HG03066 (cell line): ENCODE data around the gene FERMT1.
"Not testable (repeated sequence)": the region's sequence is repeated elsewhere in the genome, so short reads cannot be mapped to it uniquely, and the experiment has no call there.

Experiments
- ATAC-seq: cut with Tn5 transposase; IDR thresholded peaks from one replicate; pipeline ENCODE4 v1.9.1; 2021; ENCODE audit warnings: low read depth; ENCODE audit not compliant: unreplicated experiment

Gene FERMT1

DNA sequence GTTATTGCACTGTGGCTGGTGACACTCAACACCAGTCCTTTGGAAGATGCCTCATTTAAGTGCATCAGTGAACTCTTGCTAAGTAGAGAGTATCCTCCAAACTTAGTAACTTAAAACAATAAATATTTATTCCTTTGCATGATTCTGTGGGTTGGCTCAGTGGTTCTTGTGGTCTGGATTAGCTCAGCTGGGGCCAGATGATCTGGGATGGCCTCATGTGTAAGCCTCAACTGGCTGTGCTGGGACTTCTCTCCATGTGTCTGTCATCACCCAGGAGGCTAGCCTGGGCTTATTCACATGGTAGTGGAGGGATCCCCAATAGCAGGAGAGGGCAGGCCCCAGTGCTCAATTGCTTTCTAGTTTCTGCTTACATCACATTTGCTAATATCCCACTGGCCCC is 77.3 kb downstream of the FERMT1 start:
- ATAC-seq: no peak

DNA sequence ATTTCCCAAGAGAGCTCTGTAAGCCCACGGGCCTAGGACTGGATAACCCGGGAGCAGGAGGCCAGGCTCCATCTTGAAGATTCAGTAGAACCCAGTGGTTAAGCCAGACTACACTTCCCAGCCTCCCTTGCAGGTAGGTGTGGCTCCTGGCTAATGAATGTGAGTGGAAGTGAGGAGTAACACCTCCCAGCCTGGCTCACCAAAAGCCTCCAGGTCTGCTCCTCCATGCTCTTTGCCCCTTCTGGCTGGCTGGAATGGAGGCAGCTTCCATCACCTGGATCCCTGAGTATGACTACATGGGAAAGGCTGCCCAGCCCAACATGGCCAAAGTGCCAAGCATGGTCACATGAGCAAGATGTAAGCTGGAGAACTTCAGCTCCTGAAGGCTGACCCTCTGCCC is 78.7 kb downstream of the FERMT1 start:
- ATAC-seq: no peak

DNA sequence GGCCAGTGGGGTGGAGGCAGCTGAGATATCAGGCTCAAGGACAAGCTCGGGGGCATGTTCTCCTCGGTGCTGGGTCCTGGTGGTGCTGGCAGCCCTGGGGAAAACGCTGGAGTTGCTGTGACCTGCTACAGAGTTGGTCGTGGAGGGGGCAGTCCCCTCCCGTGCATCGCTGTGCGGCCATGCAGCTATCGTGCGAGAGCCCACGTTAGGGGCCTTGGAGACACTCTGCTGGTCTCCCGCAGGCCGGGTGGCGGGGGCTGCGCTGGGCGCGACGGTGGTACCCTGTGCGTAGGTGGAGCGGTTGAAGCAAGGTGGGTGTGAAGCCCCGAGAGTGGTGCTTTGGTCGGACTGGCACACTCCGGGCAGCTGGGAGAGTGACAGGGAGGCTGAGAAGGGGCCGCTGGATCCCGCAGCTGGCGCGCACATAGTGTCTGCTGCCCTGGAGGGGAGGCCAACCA is 81.0 kb downstream of the FERMT1 start:
- no peak for ATAC-seq

DNA sequence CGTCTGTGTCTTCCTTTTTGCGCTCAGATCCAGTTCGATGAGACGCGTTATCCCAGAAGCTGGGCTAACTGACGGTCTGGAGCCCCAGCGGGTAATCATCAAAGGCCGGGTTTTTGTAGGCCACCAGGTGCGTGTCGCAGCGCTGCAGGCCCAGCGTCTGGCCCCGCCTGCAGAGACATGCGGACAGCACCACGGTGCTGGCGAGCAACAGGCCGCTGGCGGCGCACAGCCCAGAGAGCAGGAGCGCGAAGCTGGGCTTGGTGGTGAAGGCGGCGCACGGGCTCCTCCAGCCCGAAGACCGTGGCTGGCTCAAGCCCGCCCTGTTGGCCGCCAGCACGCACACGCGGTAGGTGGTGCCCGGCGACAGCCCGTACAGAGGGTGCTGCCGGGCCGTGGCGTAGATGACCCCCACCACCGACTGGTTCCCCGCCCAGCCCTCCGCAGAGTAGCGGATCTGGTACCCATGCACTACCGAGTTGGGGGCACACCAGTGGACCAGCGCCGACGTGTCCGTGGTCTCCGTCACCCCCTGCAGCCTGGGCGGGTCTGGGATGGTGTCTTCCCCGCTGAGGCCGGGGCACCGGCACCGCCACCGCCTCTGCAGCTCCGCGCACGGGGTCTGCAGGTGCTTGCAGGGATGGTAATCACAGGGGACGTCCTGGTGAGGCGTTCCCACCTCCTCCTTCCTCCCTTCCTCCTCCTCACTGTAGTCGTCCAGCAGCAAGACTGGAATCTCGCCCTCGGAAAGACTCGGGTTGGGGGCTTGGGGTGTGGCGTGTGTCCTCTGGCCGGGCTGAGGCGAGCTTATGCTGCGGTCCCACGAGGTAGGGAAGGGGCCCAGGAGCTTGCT is 81.6 kb downstream of the FERMT1 start:
- ATAC-seq: no peak

DNA sequence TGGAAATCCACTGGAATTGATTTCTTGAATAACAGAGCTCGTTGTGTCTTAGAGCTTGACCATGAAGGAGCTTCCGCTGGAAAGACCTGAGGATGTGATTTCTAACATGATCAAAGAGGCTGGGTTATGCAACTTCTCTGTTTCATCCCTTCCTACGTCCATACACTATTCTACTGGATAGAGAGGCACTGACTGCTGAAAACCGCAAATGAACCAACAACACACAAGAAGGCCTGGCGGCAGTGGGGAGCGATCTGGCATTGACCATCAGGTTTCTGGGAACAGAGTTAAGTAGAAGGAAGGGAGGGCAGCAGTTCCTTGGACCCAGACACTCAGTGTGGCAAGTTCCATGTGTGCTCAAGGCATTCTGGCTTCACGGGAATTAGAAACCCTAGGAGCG is 82.3 kb downstream of the FERMT1 start:
- no peak for ATAC-seq

GRCh38 chr20:6039766-6040165 is 83.1 kb downstream of the FERMT1 start:
- no peak for ATAC-seq

DNA sequence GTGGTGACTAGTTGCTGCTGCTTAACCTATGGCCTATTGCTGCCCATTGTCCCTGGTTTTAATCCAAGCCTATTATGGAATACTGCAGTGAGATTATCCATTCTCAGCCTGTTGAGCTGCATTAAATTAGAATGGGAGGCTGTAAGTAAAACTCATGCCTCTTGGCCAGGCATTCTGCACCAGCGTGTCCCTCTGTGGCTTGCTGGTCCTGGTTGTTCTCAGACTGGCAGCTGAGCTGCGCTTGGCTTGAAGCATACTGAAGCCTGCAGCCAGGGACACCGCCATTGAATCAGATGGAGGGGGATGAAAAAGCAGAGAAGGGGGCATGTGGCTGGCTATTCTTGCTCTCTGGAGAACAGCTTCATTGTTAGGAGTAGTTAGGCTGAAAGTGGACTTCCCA is 84.6 kb downstream of the FERMT1 start:
- no peak for ATAC-seq

- no peak for ATAC-seq
These were observed 85.7 kb downstream of the FERMT1 start for GRCh38 chr20:6037082-6037481.

DNA sequence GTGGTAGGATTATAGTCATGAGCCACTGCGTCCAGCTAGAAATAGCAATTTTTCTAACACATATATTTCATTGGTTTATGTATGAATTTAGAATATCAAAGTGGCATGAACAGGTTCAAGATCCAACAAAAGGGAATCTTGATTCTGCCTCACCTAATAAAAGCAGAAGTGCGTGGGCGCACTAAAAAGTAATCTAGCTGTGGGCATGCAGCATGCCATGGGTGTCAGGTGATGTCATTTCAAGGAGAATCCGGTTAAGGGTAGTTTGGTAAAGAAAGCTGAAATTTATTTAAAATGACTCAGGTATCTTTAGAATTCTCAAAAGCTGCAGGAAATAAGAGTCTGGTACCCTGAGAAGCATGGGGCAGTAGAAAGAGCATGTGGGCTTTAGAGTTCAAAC is 86.6 kb downstream of the FERMT1 start:
- no peak for ATAC-seq

DNA sequence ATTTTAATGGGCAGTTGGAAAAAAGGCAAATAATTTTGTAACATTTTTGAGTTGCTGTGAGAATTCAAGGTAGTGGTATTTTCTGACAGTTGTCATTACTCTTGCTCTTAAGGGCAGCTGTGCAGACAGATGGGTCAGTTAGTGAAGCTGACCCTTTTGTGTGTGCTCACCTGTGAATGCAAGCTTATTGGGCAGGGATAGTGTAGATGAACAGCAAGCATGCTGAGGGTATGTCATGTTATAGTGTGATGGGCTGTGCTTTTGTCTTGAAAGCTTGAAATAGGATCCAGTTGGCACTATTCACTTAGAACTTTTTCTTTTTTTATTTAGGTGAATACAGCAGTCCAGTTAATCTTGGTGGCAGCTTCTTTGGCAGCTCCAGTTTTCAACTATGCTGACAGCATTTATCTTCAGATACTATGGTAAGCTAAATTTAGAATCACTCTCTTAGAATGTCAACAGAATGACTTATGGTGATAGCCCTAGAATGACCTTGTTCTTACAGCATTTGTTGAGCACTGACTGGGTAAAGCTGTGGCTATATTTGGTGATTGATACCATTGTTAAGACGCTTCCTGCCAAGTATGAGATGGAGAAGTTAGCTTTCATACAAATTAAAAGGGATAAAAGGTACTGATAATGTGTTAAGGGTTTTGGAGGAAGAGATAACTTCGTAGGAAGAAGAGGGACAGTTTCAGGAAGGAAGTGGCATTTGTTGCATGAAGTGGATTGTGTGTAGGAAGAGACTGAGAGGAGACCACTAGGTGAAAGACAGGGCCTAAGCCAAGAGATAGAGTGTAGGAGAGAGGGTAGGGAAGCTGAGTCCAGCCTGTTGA is 88.5 kb downstream of the FERMT1 start:
- no peak for ATAC-seq

DNA sequence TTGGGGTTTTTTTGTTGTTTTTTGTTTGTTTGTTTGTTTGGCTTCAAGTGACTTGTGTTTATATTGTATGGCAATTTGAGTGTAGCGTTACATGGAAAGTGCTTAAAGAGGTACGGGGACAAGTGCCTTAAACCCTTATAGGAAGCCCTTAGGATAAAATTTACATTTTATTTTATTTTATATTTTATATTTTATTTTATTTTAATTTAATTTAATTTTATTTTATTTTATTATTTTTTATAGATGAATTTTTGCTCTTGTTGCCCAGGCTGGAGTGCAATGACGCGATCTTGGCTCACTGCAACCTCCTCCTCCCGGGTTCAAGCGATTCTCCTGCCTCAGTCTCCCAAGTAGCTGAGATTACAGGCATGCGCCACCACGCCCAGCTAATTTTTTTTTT is 89.9 kb downstream of the FERMT1 start:
- not testable (repeated sequence) for ATAC-seq

DNA sequence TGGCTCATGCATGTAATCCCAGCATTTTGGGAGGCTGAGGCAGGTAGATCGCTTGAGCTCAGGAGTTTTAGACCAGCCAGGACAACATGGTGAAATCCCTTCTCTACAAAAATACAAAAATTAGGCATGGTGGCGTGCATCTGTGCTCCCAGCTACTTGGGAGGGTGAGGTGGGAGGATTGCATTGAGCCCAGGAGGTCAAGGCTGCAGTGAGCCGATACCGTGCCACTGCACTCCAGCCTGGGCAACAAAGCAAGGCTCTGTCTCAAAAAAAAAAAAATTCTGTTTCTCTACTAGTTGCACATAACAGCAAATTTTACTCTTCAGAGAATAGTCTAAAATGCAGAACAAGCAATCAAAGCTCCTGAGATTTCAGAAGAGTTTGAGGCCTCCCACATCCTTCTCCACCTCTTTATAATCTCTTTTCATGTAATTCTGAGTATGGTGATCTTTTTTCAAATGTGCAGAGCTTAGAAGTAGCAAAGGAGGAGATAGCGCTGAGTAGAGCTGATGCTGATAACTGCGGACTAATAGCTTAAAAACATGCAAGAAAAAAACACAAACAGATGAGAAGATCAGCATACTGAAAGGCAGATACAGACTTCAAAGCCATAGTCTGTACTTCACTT is 92.3 kb downstream of the FERMT1 start:
- ATAC-seq: no peak

GRCh38 chr20:6029538-6029937 is 93.3 kb downstream of the FERMT1 start:
- no peak for ATAC-seq

DNA sequence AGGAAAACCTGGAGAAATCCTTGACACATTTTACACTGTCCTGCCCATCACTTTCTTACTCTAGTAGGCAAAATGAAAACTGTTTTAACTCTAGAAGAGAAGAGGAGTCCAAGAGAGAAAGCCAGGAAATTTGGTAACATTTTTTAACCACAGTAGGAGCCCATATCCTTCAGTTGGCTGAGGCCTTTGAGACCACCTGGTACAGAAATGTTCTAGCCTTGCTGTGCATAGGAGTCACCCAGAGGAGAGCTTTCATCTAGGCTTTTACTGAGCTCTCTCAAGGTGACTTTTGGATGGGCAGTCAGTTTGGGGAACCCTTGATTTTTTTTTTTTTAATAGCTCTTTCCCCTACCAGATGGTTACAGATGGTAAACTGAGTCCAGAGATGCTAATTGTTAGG is 94.0 kb downstream of the FERMT1 start:
- ATAC-seq: no peak

DNA sequence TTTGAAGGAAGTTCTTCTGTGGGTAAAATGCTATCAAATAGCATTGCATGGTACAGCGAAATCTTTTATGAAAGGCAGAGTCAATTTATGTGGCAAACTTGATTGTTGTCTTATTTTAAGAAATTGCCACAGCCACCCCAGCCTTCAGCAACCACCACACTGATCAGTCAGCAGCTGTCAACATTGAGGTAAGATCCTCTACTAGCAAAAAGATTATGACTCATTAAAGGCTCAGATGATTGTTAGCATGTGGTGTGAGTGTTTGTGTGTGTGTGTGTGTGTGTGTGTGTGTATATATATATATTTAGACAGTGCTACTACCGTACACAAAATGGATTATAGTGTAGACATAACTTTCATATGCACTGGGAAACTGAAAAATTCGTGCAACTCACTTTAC is 96.8 kb downstream of the FERMT1 start:
- no peak for ATAC-seq
